ENCODE data around the gene ASPSCR1.

The ASPSCR1 gene

DNA sequence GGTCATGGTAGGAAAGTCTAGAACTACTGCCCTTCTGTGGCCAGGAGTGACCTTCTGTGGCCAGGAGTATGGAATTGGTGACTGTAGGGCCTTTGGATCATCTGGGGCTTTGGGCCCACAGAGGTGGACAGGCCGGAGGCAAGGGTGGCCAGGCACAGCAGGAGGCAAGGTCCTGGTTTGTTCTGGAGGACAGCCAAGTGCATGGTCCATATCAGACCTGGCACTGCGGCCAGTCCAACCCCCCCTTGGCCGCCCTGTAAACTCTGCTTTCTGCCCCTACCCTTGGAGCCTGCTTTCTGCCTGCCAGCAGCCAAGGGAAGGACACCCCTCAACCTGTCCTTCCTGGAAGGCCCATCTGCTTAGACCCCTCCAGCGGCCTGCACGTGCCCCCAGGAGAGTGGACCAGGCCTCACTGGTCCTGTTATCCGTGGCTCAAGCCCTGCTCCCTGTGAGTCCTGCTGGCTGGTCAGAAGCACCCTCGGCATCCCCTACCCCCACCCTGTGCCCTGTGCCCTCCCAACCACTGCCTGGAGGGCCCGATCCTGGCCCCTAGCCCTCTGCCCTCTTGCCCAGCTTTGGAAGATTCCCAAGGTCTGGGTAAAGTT lies 62.4 kb downstream of the ASPSCR1 start:
- DNase-seq (ENCODE audit: low read depth), result no peak
- no peak overlapping the region for H3K4me3 ChIP-seq (ENCODE audit: low read depth, low read length)
- TF ChIP-seq MYC (IDR thresholded peaks at IDR 0.05; ENCODE audit: low read depth, low read length) (no peak), POLR2A (IDR thresholded peaks at IDR 0.05; ENCODE audit: extremely low read depth, insufficient read length) (no peak)
- TF ChIP-seq, protein P1, sequence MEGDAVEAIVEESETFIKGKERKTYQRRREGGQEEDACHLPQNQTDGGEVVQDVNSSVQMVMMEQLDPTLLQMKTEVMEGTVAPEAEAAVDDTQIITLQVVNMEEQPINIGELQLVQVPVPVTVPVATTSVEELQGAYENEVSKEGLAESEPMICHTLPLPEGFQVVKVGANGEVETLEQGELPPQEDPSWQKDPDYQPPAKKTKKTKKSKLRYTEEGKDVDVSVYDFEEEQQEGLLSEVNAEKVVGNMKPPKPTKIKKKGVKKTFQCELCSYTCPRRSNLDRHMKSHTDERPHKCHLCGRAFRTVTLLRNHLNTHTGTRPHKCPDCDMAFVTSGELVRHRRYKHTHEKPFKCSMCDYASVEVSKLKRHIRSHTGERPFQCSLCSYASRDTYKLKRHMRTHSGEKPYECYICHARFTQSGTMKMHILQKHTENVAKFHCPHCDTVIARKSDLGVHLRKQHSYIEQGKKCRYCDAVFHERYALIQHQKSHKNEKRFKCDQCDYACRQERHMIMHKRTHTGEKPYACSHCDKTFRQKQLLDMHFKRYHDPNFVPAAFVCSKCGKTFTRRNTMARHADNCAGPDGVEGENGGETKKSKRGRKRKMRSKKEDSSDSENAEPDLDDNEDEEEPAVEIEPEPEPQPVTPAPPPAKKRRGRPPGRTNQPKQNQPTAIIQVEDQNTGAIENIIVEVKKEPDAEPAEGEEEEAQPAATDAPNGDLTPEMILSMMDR (IDR thresholded peaks at IDR 0.05; ENCODE audit: low read depth, low read length), result no peak
- TF ChIP-seq, protein P2, sequence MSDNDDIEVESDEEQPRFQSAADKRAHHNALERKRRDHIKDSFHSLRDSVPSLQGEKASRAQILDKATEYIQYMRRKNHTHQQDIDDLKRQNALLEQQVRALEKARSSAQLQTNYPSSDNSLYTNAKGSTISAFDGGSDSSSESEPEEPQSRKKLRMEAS (IDR thresholded peaks at IDR 0.05; ENCODE audit: low read depth, low read length), result no peak

DNA sequence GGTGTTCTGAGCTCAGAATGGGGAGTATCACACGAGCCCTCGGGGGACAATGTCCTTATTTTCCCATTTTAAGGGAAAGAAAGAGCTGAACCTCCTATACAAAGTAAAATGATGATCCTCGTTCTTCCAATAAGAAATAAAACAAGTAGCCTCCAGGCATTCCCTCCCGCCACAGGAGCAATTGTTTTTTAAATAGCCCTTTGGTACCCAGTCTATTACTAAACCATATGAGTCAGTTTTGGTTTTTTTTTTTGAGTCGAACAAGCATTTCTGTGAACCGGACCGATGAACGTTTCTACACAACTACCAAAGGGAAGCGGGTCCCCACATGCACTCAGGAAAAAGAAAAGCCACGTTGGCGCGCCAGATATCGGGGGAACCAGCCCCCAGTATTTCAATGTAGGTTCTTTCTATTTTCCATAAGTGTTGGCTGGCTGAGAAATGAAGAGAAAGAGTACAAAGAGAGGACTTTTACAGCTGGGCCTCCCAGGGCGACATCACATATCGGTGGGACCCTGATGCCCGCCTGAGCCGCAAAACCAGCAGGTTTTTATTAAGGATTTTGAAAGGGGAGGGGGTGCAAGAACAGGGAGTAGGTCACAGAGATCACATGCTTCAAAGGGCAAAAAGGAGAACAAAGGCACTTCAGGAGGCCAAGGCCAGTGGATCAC lies 63.9 kb downstream of the ASPSCR1 start:
- TF ChIP-seq, protein P1 (IDR thresholded peaks at IDR 0.05; ENCODE audit: low read depth, low read length), result no peak
- TF ChIP-seq MYC (IDR thresholded peaks at IDR 0.05; ENCODE audit: low read depth, low read length), result no peak
- TF ChIP-seq, protein P2 (IDR thresholded peaks at IDR 0.05; ENCODE audit: low read depth, low read length), result no peak
- no peak for TF ChIP-seq POLR2A (IDR thresholded peaks at IDR 0.05; ENCODE audit: extremely low read depth, insufficient read length)
- H3K4me3 ChIP-seq (ENCODE audit: low read depth, low read length), result no peak overlapping the region
- no peak for DNase-seq (ENCODE audit: low read depth)

DNA sequence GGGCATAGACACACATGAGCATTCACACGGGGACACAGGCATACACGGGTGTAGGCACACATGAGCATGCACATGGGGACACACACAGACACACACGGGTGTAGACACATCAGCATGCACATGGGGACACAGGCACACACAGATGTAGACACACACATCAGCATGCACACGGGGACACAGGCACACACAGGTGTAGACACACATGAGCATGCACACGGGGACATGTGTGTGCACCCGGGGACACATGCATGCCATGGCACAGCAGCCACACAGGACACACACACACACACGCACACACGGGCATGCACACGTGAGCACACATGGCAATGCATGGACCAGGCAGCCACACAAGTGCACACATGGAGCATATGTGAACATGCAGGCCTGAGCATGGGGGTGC lies 65.2 kb downstream of the ASPSCR1 start:
- DNase-seq (ENCODE audit: low read depth), result no peak
- H3K4me3 ChIP-seq (ENCODE audit: low read depth, low read length), result no peak overlapping the region
- no peak for TF ChIP-seq MYC (IDR thresholded peaks at IDR 0.05; ENCODE audit: low read depth, low read length)
- TF ChIP-seq, protein P1 (IDR thresholded peaks at IDR 0.05; ENCODE audit: low read depth, low read length), result no peak
- TF ChIP-seq, protein P2 (IDR thresholded peaks at IDR 0.05; ENCODE audit: low read depth, low read length), result no peak
- no peak for TF ChIP-seq POLR2A (IDR thresholded peaks at IDR 0.05; ENCODE audit: extremely low read depth, insufficient read length)

DNA sequence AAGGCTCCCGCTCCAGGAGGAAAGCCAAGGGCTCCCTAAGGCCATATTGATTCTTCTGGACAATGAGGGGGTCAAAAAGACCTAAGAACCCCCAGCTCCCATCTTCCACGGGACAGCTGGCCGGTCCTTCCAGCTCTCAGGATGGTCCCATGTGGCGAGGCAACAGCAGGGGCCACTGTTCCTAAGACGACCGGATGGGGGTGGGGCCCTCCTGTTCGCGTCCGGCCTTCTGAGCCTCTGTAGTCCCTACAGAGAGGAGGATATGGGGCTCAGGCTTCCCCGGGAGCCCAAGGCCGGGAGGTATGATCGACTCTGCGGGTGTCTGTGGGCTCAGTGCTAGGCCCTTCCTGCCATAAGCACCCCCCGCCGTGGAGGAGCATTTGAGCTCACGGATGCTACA lies 66.1 kb downstream of the ASPSCR1 start:
- no peak for DNase-seq (ENCODE audit: low read depth)
- TF ChIP-seq MYC (IDR thresholded peaks at IDR 0.05; ENCODE audit: low read depth, low read length), result no peak
- TF ChIP-seq, protein P1 (IDR thresholded peaks at IDR 0.05; ENCODE audit: low read depth, low read length), result no peak
- TF ChIP-seq, protein P2 (IDR thresholded peaks at IDR 0.05; ENCODE audit: low read depth, low read length), result no peak
- TF ChIP-seq POLR2A (IDR thresholded peaks at IDR 0.05; ENCODE audit: extremely low read depth, insufficient read length), result no peak
- no peak overlapping the region for H3K4me3 ChIP-seq (ENCODE audit: low read depth, low read length)

DNA sequence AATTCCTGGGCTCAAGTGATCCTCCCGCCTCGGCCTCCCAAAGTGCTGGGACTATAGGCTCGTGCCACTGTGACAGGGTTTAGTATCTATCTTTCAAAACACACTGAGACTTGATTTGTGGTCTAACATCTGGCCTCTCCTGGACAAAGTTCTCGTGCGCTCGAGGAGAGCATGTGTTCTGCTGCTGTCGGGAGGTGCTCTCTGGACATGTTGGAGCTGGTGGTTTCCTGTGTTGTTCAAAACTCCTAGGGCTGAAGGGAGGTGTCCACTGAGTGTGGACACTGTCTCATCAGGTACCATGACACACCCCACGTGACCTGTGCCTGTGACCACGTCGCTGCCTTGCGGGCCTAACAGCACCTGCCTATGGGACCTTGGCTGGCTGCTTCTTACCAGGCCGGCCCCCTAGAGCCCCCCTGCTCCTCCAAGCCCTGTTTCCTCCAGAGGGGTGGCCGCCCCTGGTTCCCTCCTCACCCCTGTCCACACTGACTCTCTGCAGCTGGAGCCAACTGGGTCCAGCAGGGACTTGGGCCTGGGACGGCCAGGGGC lies 68.6 kb downstream of the ASPSCR1 start:
- no peak overlapping the region for H3K4me3 ChIP-seq (ENCODE audit: low read depth, low read length)
- TF ChIP-seq, protein P2 (IDR thresholded peaks at IDR 0.05; ENCODE audit: low read depth, low read length), result no peak
- no peak for TF ChIP-seq MYC (IDR thresholded peaks at IDR 0.05; ENCODE audit: low read depth, low read length)
- TF ChIP-seq, protein P1 (IDR thresholded peaks at IDR 0.05; ENCODE audit: low read depth, low read length), result no peak
- no peak for TF ChIP-seq POLR2A (IDR thresholded peaks at IDR 0.05; ENCODE audit: extremely low read depth, insufficient read length)
- no peak for DNase-seq (ENCODE audit: low read depth)
